GM21528 (cell line): ENCODE results near the gene CLRN3.

Experiments used
- ATAC-seq: cut with Tn5 transposase; IDR thresholded peaks from one replicate; pipeline ENCODE4 v1.9.1; 2021; ENCODE audit warnings: mild to moderate bottlenecking, moderate library complexity; ENCODE audit not compliant: unreplicated experiment, low FRiP score

Gene CLRN3, protein sequence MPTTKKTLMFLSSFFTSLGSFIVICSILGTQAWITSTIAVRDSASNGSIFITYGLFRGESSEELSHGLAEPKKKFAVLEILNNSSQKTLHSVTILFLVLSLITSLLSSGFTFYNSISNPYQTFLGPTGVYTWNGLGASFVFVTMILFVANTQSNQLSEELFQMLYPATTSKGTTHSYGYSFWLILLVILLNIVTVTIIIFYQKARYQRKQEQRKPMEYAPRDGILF

GRCh38 chr10:127892743-127893142, at the start of gene CLRN3:
TSS of gene CLRN3 (minus strand) at chr10:127892941. CDS start at chr10:127892784, 157 bp downstream.
- no peak for ATAC-seq

- ATAC-seq: no peak
Observed at GRCh38 chr10:127940866-127941640, 48.3 kb upstream of the CLRN3 start.

- ATAC-seq: no peak
Observed at GRCh38 chr10:127939786-127940330, 47.1 kb upstream of the CLRN3 start.

DNA sequence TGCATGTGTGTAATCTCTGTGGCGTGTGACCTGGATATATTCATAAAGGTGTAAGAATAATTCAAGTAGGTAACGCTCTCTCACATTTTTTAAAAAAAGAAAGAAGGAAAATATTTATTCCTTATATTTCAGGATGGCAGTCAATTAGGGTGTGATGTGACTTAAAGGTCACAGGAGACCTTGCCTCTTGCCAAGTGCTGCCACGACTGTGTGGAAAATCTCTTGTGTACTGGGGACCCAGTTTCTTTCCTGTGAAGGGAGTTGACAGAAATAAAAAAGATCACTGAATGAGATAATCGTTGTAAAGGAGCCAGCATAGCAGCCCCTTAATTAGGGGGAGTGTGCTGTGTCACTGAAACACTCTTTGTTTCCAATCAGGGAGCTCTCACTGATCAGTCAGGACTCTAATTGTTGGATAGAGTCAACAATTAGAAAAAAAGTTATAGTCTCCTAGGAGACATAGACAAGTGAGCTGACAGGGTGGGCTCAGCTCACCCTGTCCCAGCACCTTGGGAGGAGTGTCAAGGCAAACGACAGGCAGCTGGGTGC, 45.2 kb upstream of the CLRN3 start:
- ATAC-seq: no peak

GRCh38 chr10:127937069-127937468, 44.3 kb upstream of the CLRN3 start:
- no peak for ATAC-seq

DNA sequence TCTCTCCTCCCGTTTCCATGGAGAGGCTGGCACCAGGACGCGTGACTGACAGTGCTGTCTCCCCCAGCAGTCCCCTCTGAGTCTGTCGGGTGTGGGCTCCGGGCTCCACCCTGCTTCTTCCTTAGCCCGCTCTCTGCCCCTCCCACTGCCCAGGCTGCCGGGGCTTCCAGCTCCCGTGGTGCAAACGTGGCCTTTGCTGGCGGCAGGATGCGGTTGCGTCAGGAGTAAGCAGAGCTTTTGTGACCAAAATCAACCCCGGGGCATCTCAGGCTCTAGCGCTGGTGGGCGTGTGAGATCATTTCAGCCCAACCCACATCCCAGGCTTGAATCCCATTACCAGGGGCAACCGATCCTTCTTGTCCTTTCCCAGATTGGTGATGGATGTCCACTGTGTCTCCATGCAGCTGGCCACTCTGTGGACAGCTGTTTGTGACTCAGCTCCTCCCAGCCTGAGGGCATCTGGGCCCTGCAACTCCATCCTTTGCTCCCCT, 42.4 kb upstream of the CLRN3 start:
- ATAC-seq: no peak

DNA sequence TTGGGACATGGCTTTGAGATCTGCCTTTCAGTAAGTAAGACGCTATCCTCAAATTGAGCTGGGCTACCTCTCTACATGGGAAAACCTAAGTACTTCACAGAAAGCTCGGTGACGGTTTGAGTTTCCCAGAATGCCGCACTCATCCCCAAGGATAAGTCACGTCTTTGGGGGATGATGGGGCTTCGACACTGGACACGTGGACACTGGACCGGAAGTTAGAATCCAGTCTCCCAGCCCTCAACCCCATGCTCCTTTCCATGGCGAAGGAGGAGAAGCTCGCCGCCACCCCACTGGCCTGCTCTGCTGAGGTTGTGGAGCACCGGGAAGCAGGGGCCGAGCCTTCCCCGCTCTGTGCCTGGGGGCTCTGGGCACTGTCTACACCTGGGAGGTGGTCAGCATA, 41.6 kb upstream of the CLRN3 start:
- no peak for ATAC-seq

GRCh38 chr10:127933271-127933670, 40.5 kb upstream of the CLRN3 start:
- ATAC-seq: no peak

- no peak for ATAC-seq
Observed at GRCh38 chr10:127932521-127933270, 40.0 kb upstream of the CLRN3 start.

GRCh38 chr10:127928021-127928806, 35.5 kb upstream of the CLRN3 start:
- ATAC-seq: no peak

DNA sequence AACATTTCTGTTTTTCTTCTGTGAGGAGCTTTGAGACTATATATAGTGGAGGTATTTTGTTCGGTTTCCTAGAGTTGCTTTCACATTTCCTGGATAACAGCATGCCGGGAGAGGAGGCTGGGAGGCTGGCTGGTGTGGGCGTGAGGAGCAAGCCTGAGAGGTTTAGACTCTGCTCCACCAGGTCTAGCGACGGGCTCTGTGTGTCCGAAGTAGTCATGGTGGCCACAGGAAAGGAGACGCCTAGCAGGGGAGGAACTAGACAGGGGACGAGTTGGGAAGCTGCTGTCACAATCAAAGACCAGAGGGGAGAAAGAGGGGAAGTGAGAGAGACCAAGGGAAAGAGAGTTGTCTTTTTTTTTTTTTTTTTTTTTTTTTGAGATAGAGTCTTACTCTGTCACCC, 33.7 kb upstream of the CLRN3 start:
- ATAC-seq: no peak

DNA sequence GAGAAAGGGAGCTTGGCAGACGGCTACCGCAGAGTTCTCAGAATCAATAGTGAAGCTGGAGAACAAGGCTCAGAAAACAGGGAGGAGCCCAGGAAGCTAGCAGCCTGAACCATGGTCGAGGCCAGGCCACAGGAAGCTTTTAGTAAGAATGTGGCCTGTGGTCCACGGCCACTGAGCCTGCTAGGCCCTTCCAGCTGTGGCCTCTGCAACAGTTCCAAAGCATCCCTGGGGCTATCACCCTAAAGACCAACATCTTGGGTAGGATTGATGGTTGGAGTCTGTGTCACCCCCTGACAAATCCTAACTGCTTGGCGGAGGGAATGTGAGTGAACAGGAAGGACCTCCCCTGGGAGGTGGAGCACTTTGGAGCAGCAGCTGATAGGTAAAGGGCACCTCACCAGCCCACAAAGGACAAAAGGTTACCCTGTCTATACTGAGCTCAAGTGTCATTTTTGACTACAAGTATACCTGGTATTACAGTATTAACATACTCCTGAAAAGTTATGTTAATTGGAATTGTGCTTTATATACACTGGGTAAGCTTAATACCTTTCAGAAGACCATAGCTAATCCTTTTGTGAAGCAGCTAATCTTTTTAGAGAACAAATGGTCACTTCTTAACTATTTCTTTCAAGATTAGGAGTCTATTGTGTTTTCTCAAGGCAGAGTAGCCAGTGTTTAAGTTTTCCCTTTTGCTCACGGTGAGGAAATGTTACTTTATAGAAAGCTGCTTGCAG, 32.9 kb upstream of the CLRN3 start:
- no peak for ATAC-seq

GRCh38 chr10:127923646-127924045, 30.9 kb upstream of the CLRN3 start:
- ATAC-seq: no peak

DNA sequence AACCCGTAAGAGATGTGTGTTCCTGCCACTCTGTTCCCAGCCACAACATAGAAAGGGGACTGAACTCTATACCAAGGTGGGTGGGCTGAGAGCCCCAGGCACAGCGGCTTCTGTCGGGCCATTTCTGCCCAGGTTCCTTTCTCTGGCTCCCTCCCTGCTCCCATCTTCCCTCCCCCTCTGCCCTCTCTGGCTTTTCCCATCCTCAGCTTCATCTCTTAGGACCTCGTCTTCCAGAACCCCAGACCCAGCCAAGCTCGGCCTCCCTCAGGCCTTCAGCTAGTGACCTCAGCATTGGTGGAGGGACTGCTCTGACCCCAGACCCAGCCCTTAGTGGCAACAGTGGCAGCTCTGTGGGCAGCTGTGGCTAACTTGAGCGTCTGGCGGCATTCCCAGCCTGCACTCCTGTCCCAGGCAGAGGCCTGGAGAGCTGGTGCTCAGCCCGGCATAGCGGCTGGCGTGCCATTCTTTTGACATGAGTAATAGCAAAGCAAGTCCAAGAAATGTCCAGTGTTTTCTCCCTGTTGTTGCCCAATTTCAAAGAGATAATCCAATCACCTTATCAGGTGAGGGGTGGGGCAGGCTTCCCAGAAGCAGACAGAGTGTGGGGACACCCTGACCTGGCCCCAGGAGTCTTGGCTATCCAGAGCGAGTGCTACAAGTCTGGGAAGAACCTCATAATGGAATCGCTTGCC, 30.1 kb upstream of the CLRN3 start:
- no peak for ATAC-seq

- no peak for ATAC-seq
Observed at GRCh38 chr10:127922206-127922605, 29.5 kb upstream of the CLRN3 start.

- no peak for ATAC-seq
Observed at GRCh38 chr10:127921753-127922145, 29.0 kb upstream of the CLRN3 start.

GRCh38 chr10:127921075-127921752, 28.5 kb upstream of the CLRN3 start:
- no peak for ATAC-seq
